ENCODE measurements around the gene ME1.

ME1 gene

DNA sequence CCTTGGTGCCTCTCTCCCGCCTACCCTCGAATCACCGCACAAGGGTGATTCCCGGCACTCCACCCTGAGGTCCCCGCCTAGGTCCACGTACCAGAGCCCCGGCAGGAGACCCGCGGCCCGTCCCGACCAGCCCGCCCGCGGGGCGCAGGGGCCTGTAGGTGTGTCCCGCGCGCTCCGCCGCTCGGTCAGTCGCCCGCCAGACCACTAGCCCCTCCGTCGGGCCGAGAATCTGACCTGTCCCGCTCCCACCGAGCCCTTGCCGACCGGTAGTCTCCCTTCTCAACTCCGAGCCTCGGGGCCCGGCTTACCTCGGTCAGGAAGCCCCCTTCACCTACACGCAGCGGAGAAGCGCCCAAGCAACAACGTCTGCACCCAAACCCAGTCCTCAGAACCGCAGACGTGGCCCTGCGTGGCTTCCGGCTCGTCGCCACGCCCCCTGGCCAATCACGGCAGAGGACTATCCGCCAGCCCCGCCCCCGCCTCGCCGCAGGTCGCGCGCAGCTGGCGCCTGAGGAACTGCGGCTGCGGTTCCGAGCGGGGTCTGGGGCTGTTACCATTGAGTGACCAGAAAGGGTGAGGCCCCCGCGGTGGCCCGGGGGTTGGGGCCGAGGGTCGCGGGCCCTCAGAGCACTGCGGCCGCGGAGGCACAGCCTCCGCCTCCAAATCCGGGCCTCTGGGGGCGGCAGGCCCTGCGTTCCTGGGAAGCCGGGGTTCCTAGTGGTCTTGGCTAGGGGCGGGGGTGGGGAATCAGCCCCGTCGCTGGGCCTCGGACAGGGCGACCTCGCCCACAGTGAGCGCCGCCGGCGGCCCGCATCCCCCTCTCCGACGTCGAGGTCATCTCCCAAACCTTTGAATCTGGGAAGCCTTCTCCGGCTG, 237.7 kb downstream of the ME1 start, which contains the start of the genes PGM3 and RWDD2A (continued):
- TF ChIP-seq ZNF571 (tag by site-specific recombination; IDR thresholded peaks at IDR 0.05), result no peak
- no peak for TF ChIP-seq ZNF266 (tag by site-specific recombination; IDR thresholded peaks at IDR 0.05; ENCODE audit: low read depth)
- no peak for TF ChIP-seq ZNF624 (tag by site-specific recombination; IDR thresholded peaks at IDR 0.05)
- TF ChIP-seq, protein P1, sequence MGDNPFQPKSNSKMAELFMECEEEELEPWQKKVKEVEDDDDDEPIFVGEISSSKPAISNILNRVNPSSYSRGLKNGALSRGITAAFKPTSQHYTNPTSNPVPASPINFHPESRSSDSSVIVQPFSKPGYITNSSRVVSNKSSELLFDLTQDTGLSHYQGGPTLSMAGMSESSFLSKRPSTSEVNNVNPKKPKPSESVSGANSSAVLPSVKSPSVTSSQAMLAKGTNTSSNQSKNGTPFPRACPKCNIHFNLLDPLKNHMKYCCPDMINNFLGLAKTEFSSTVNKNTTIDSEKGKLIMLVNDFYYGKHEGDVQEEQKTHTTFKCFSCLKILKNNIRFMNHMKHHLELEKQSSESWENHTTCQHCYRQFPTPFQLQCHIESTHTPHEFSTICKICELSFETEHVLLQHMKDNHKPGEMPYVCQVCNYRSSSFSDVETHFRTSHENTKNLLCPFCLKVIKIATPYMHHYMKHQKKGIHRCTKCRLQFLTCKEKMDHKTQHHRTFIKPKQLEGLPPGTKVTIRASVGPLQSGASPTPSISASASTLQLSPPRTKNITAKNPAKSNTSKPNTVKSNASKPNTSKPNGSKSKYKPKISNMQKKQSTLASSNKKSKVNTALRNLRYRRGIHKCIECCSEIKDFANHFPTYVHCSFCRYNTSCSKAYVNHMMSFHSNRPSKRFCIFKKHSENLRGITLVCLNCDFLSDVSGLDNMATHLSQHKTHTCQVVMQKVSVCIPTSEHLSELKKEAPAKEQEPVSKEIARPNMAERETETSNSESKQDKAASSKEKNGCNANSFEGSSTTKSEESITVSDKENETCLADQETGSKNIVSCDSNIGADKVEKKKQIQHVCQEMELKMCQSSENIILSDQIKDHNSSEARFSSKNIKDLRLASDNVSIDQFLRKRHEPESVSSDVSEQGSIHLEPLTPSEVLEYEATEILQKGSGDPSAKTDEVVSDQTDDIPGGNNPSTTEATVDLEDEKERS (tag by site-specific recombination; IDR thresholded peaks at IDR 0.05), result no peak
- TF ChIP-seq, protein P2, sequence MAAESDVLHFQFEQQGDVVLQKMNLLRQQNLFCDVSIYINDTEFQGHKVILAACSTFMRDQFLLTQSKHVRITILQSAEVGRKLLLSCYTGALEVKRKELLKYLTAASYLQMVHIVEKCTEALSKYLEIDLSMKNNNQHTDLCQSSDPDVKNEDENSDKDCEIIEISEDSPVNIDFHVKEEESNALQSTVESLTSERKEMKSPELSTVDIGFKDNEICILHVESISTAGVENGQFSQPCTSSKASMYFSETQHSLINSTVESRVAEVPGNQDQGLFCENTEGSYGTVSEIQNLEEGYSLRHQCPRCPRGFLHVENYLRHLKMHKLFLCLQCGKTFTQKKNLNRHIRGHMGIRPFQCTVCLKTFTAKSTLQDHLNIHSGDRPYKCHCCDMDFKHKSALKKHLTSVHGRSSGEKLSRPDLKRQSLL (tag by site-specific recombination; IDR thresholded peaks at IDR 0.05), result no peak
- TF ChIP-seq BCL11B (tag by site-specific recombination; IDR thresholded peaks at IDR 0.05; ENCODE audit: low read depth), result no peak; the same call in 1 of the 2 replicates
- TF ChIP-seq PRDM1 (tag by site-specific recombination; IDR thresholded peaks at IDR 0.05), result no peak
- no peak for TF ChIP-seq ZNF791 (tag by site-specific recombination; IDR thresholded peaks at IDR 0.05)
- no peak for TF ChIP-seq TCF7L2 (IDR thresholded peaks at IDR 0.05; ENCODE audit: borderline replicate concordance, low read depth, low read length)
- TF ChIP-seq ZNF223 (tag by site-specific recombination; IDR thresholded peaks at IDR 0.05), result no peak
- TF ChIP-seq SP7 (tag by site-specific recombination; IDR thresholded peaks at IDR 0.05), result peak; percentile 79
- no peak for TF ChIP-seq BCL11A (tag by site-specific recombination; IDR thresholded peaks at IDR 0.05; ENCODE audit: low read depth)
- TF ChIP-seq, protein P3, sequence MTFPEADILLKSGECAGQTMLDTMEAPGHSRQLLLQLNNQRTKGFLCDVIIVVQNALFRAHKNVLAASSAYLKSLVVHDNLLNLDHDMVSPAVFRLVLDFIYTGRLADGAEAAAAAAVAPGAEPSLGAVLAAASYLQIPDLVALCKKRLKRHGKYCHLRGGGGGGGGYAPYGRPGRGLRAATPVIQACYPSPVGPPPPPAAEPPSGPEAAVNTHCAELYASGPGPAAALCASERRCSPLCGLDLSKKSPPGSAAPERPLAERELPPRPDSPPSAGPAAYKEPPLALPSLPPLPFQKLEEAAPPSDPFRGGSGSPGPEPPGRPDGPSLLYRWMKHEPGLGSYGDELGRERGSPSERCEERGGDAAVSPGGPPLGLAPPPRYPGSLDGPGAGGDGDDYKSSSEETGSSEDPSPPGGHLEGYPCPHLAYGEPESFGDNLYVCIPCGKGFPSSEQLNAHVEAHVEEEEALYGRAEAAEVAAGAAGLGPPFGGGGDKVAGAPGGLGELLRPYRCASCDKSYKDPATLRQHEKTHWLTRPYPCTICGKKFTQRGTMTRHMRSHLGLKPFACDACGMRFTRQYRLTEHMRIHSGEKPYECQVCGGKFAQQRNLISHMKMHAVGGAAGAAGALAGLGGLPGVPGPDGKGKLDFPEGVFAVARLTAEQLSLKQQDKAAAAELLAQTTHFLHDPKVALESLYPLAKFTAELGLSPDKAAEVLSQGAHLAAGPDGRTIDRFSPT (tag by site-specific recombination; IDR thresholded peaks at IDR 0.05), result 0 out of 2 replicates have a peak, but pooled peaks have one; percentile 35
- TF ChIP-seq, protein P4, sequence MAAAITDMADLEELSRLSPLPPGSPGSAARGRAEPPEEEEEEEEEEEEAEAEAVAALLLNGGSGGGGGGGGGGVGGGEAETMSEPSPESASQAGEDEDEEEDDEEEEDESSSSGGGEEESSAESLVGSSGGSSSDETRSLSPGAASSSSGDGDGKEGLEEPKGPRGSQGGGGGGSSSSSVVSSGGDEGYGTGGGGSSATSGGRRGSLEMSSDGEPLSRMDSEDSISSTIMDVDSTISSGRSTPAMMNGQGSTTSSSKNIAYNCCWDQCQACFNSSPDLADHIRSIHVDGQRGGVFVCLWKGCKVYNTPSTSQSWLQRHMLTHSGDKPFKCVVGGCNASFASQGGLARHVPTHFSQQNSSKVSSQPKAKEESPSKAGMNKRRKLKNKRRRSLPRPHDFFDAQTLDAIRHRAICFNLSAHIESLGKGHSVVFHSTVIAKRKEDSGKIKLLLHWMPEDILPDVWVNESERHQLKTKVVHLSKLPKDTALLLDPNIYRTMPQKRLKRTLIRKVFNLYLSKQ (tag by site-specific recombination; IDR thresholded peaks at IDR 0.05; ENCODE audit: borderline replicate concordance), result no peak
- TF ChIP-seq, protein P5, sequence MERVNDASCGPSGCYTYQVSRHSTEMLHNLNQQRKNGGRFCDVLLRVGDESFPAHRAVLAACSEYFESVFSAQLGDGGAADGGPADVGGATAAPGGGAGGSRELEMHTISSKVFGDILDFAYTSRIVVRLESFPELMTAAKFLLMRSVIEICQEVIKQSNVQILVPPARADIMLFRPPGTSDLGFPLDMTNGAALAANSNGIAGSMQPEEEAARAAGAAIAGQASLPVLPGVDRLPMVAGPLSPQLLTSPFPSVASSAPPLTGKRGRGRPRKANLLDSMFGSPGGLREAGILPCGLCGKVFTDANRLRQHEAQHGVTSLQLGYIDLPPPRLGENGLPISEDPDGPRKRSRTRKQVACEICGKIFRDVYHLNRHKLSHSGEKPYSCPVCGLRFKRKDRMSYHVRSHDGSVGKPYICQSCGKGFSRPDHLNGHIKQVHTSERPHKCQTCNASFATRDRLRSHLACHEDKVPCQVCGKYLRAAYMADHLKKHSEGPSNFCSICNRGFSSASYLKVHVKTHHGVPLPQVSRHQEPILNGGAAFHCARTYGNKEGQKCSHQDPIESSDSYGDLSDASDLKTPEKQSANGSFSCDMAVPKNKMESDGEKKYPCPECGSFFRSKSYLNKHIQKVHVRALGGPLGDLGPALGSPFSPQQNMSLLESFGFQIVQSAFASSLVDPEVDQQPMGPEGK (tag by site-specific recombination; IDR thresholded peaks at IDR 0.05), result peak; percentile 78
- TF ChIP-seq ZSCAN23 (tag by site-specific recombination; IDR thresholded peaks at IDR 0.05), result no peak
- TF ChIP-seq ZNF677 (tag by site-specific recombination; IDR thresholded peaks at IDR 0.05), result no peak
- TF ChIP-seq KLF8 (tag by site-specific recombination; IDR thresholded peaks at IDR 0.05), result peak; percentile 69
- TF ChIP-seq ZNF423 (tag by site-specific recombination; IDR thresholded peaks at IDR 0.05), result peak; percentile 92
- TF ChIP-seq ZNF610 (tag by site-specific recombination; IDR thresholded peaks at IDR 0.05; ENCODE audit: borderline replicate concordance), result peak; percentile 83
- TF ChIP-seq, protein P6, sequence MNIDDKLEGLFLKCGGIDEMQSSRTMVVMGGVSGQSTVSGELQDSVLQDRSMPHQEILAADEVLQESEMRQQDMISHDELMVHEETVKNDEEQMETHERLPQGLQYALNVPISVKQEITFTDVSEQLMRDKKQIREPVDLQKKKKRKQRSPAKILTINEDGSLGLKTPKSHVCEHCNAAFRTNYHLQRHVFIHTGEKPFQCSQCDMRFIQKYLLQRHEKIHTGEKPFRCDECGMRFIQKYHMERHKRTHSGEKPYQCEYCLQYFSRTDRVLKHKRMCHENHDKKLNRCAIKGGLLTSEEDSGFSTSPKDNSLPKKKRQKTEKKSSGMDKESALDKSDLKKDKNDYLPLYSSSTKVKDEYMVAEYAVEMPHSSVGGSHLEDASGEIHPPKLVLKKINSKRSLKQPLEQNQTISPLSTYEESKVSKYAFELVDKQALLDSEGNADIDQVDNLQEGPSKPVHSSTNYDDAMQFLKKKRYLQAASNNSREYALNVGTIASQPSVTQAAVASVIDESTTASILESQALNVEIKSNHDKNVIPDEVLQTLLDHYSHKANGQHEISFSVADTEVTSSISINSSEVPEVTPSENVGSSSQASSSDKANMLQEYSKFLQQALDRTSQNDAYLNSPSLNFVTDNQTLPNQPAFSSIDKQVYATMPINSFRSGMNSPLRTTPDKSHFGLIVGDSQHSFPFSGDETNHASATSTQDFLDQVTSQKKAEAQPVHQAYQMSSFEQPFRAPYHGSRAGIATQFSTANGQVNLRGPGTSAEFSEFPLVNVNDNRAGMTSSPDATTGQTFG (tag by site-specific recombination; IDR thresholded peaks at IDR 0.05; ENCODE audit: borderline replicate concordance), result no peak
- TF ChIP-seq ZNF146 (tag by site-specific recombination; IDR thresholded peaks at IDR 0.05), result no peak
- no peak for TF ChIP-seq ZNF837 (tag by site-specific recombination; IDR thresholded peaks at IDR 0.05)
